ENCODE measurements around the gene SOD3. TPM values are rescaled to one million over a fixed set of nuclear protein-coding genes. Genes with fewer than 3 reads are reported as not detected.

Gene SOD3
- total RNA-seq, 3 donors from 2014 or later (not counting 1 experiment from before 2014, with no cell fraction given) = not detected

DNA sequence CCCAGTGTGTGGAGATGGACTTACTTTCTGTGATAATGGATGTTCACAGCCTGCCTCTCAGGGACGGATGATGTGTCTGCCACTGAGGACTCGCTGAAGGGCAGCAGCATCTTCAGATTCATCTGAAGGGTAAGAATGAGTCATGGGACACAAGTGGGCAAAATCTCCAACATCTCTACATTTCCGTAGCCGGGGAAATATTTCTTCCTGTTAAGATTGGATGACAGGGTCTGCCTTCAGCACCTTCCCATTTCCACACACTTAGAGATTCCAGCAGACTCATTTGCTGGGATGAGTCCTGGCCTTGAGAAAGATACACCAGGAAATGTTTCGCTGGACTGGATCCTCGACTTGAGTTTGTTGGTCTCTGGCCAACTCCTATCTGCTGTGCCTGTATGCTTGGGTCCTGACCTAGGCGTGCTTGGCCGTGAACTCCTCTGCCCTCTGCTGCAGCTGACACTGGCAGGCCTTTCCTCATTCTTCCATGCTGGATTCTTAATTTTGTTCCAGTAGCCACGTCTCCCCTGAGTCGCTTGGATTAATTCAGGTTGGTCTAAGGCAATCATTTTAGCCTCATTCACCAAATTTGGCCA lies 46.5 kb upstream of the SOD3 start:
- intact Hi-C loops (cut with micrococcal nuclease) = no loop called here
- H3K27ac Mint-ChIP-seq = no peak overlapping the region
- Histone ChIP-seq H3K9me3 (ENCODE audit: control insufficient read depth, insufficient read depth, low read length) (no peaks in the 10 kb centered on the region), H3K36me3 (ENCODE audit: control insufficient read depth, insufficient read depth, low read length) (no peaks in the 10 kb centered on the region), H3K27ac (ENCODE audit: low read length) (no peak overlapping the region), H3K4me1 (ENCODE audit: control insufficient read depth, insufficient read depth, low read length) (no peaks in the 10 kb centered on the region), H3K27me3 (ENCODE audit: control insufficient read depth, insufficient read depth, low read length) (no peaks in the 10 kb centered on the region), H3K4me3 (ENCODE audit: low read length) (no peak overlapping the region)
- H3K27me3 Mint-ChIP-seq (ENCODE audit: low read depth in 2 of 2) = peaks cover 3 to 16% of the 10 kb centered on the region in 2 donors
- H3K9me3 Mint-ChIP-seq = peaks cover 6 to 12% of the 10 kb centered on the region in 2 donors
- DNase-seq (no peak), ATAC-seq (no peak)
- H3K36me3 Mint-ChIP-seq = no peaks in the 10 kb centered on the region
- TF ChIP-seq, protein P1, sequence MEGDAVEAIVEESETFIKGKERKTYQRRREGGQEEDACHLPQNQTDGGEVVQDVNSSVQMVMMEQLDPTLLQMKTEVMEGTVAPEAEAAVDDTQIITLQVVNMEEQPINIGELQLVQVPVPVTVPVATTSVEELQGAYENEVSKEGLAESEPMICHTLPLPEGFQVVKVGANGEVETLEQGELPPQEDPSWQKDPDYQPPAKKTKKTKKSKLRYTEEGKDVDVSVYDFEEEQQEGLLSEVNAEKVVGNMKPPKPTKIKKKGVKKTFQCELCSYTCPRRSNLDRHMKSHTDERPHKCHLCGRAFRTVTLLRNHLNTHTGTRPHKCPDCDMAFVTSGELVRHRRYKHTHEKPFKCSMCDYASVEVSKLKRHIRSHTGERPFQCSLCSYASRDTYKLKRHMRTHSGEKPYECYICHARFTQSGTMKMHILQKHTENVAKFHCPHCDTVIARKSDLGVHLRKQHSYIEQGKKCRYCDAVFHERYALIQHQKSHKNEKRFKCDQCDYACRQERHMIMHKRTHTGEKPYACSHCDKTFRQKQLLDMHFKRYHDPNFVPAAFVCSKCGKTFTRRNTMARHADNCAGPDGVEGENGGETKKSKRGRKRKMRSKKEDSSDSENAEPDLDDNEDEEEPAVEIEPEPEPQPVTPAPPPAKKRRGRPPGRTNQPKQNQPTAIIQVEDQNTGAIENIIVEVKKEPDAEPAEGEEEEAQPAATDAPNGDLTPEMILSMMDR (IDR thresholded peaks at IDR 0.05) = no peak
- H3K4me1 Mint-ChIP-seq = no peaks in the 10 kb centered on the region
- WGBS (ENCODE audit: insufficient coverage) = 86% methylated on average over 10 of the region's 10 CpGs
- H3K4me3 Mint-ChIP-seq = no peak overlapping the region

DNA sequence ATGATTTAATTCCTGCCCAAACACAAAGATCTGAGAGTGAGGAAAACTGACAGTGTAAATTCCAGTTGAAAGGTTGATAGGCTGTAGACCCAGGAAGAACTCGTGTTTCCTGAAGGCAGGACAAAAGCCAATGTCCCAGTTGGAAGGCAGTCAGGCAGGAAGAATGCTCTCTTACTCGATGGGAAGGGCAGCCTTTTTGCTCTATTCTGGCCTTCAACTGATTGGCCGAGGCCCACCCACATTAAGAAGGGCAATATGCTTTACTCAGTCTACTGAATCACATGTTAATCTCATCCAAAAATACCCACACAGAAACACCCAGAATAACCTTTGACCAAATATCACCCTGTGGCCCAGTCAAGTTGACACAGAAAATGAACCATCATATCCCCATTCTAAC lies 45.3 kb upstream of the SOD3 start:
- intact Hi-C loops (cut with micrococcal nuclease) = no loop called here

GRCh38 chr4:24751926-24752539 lies 43.3 kb upstream of the SOD3 start:
- H3K27me3 ChIP-seq (ENCODE audit: control insufficient read depth, insufficient read depth, low read length) = no peaks in the 10 kb centered on the region
- ATAC-seq (no peak), DNase-seq (no peak)
- Mint-ChIP-seq H3K36me3 (peaks cover 7% of the 10 kb centered on the region), H3K27ac (no peak overlapping the region), H3K4me3 (no peak overlapping the region), H3K9me3 (peaks cover 12 to 14% of the 10 kb centered on the region in 2 donors), H3K4me1 (no peaks in the 10 kb centered on the region), H3K27me3 (ENCODE audit: low read depth in 2 of 2) (peaks cover 3 to 16% of the 10 kb centered on the region in 2 donors)
- no peaks in the 10 kb centered on the region for H3K4me1 ChIP-seq (ENCODE audit: control insufficient read depth, insufficient read depth, low read length)
- no peak overlapping the region for H3K4me3 ChIP-seq (ENCODE audit: low read length)
- TF ChIP-seq, protein P1 (IDR thresholded peaks at IDR 0.05) = no peak
- H3K27ac ChIP-seq (ENCODE audit: low read length) = no peak overlapping the region
- H3K36me3 ChIP-seq (ENCODE audit: control insufficient read depth, insufficient read depth, low read length) = no peaks in the 10 kb centered on the region
- intact Hi-C loops (cut with micrococcal nuclease) = no loop called here
- WGBS (ENCODE audit: insufficient coverage) = 79% methylated on average over 3 of the region's 3 CpGs
- no peaks in the 10 kb centered on the region for H3K9me3 ChIP-seq (ENCODE audit: control insufficient read depth, insufficient read depth, low read length)

More for the DNA sequence above, 45.3 kb upstream of the SOD3 start:
- H3K4me3 Mint-ChIP-seq = no peak overlapping the region
- no peaks in the 10 kb centered on the region for H3K4me1 Mint-ChIP-seq
- Histone ChIP-seq H3K27me3 (ENCODE audit: control insufficient read depth, insufficient read depth, low read length) (no peaks in the 10 kb centered on the region), H3K4me1 (ENCODE audit: control insufficient read depth, insufficient read depth, low read length) (no peaks in the 10 kb centered on the region), H3K27ac (ENCODE audit: low read length) (no peak overlapping the region), H3K4me3 (ENCODE audit: low read length) (no peak overlapping the region), H3K9me3 (ENCODE audit: control insufficient read depth, insufficient read depth, low read length) (no peaks in the 10 kb centered on the region), H3K36me3 (ENCODE audit: control insufficient read depth, insufficient read depth, low read length) (no peaks in the 10 kb centered on the region)
- ATAC-seq (no peak), DNase-seq (no peak)
- H3K27ac Mint-ChIP-seq = no peak overlapping the region
- H3K36me3 Mint-ChIP-seq = no peaks in the 10 kb centered on the region
- 75% methylated on average over 3 of the region's 3 CpGs for WGBS (ENCODE audit: insufficient coverage)
- H3K9me3 Mint-ChIP-seq = peaks cover 6 to 12% of the 10 kb centered on the region in 2 donors
- H3K27me3 Mint-ChIP-seq (ENCODE audit: low read depth in 2 of 2) = peaks cover 3 to 16% of the 10 kb centered on the region in 2 donors
- TF ChIP-seq, protein P1 (IDR thresholded peaks at IDR 0.05) = no peak

Measured in natural killer cell (primary cell).